Measurements from ENCODE around the gene ZDHHC5. TPM values are rescaled to one million over a fixed set of nuclear protein-coding genes. Genes with fewer than 3 reads are reported as not detected.

Gene ZDHHC5
- total RNA-seq, 1 donor from 2014 or later, result 41.8 TPM

- Histone ChIP-seq H3K36me3 (no peaks in the 10 kb centered on the region), H3K4me3 (no peak overlapping the region), H3K27me3 (peaks cover 18% of the 10 kb centered on the region), H3K79me2 (ENCODE audit: low read depth) (peaks cover under 1% of the 10 kb centered on the region), H3K4me1 (peaks cover 47% of the 10 kb centered on the region), H3K27ac (no peak overlapping the region), H2AFZ (replicated peaks) (no peak overlapping the region), H3K9ac (no peak overlapping the region), H3K9me3 (ENCODE audit: low read depth) (no peaks in the 10 kb centered on the region), H4K20me1 (ENCODE audit: low read depth) (peaks cover 36% of the 10 kb centered on the region), H3K4me2 (peak overlapping the region; percentile 36), H3F3A (ENCODE audit: low read depth) (peaks cover 63% of the 10 kb centered on the region)
- no peak for DNase-seq (ENCODE audit: low spot score)
- no peak for TF ChIP-seq EZH2 (IDR thresholded peaks at IDR 0.05)
- TF ChIP-seq CTCF (IDR thresholded peaks at IDR 0.05), result no peak
- no peak for TF ChIP-seq EZH2phosphoT487 (IDR thresholded peaks at IDR 0.05)
- H3K27ac Mint-ChIP-seq, result no peak overlapping the region
- H3K4me1 Mint-ChIP-seq, result peaks cover 47% of the 10 kb centered on the region
- no peak overlapping the region for H3K4me3 Mint-ChIP-seq
- peaks cover 21% of the 10 kb centered on the region for H3K27me3 Mint-ChIP-seq (ENCODE audit: insufficient read depth, low read depth)
- peaks cover 2% of the 10 kb centered on the region for H3K9me3 Mint-ChIP-seq
- no peaks in the 10 kb centered on the region for H3K36me3 Mint-ChIP-seq
These were observed 15.3 kb upstream of the ZDHHC5 start for GRCh38 chr11:57652662-57653061.

GRCh38 chr11:57653163-57653562 is 14.8 kb upstream of the ZDHHC5 start:
- no peak for TF ChIP-seq CTCF (IDR thresholded peaks at IDR 0.05)
- TF ChIP-seq EZH2phosphoT487 (IDR thresholded peaks at IDR 0.05), result no peak
- TF ChIP-seq EZH2 (IDR thresholded peaks at IDR 0.05), result no peak
- no peak overlapping the region for H3K4me3 Mint-ChIP-seq

GRCh38 chr11:57656885-57657193 is 11.1 kb upstream of the ZDHHC5 start:
- peaks cover 22% of the 10 kb centered on the region for H3K79me2 ChIP-seq (ENCODE audit: low read depth)
- H3K4me1 ChIP-seq, result peaks cover 14% of the 10 kb centered on the region
- TF ChIP-seq CTCF (IDR thresholded peaks at IDR 0.05) (no peak), EZH2 (IDR thresholded peaks at IDR 0.05) (no peak), EZH2phosphoT487 (IDR thresholded peaks at IDR 0.05) (no peak)
- peaks cover 19% of the 10 kb centered on the region for H3K4me1 Mint-ChIP-seq
- H3K9me3 Mint-ChIP-seq, result no peaks in the 10 kb centered on the region
- no peaks in the 10 kb centered on the region for H3K9me3 ChIP-seq (ENCODE audit: low read depth)
- peaks cover 6% of the 10 kb centered on the region for H3K27me3 Mint-ChIP-seq (ENCODE audit: insufficient read depth, low read depth)
- H3K9ac ChIP-seq, result no peak overlapping the region
- H3K36me3 ChIP-seq, result no peaks in the 10 kb centered on the region
- peak overlapping the region; percentile 98 for H3K4me3 Mint-ChIP-seq
- peaks cover 7% of the 10 kb centered on the region for H3K36me3 Mint-ChIP-seq
- DNase-seq (ENCODE audit: low spot score), result no peak
- peaks cover 18% of the 10 kb centered on the region for H3K27me3 ChIP-seq
- no peak overlapping the region for H3K27ac ChIP-seq
- peak overlapping the region; percentile 77 for H3K4me2 ChIP-seq
- no peaks in the 10 kb centered on the region for H4K20me1 ChIP-seq (ENCODE audit: low read depth)
- H2AFZ ChIP-seq (replicated peaks), result no peak overlapping the region
- no peak overlapping the region for H3K27ac Mint-ChIP-seq
- peaks cover 23% of the 10 kb centered on the region for H3F3A ChIP-seq (ENCODE audit: low read depth)
- peak overlapping the region; percentile 81 for H3K4me3 ChIP-seq

More at GRCh38 chr11:57653163-57653562, 14.8 kb upstream of the ZDHHC5 start:
- H3F3A ChIP-seq (ENCODE audit: low read depth), result peaks cover 58% of the 10 kb centered on the region
- Mint-ChIP-seq H3K27me3 (ENCODE audit: insufficient read depth, low read depth) (peaks cover 16% of the 10 kb centered on the region), H3K36me3 (no peaks in the 10 kb centered on the region), H3K27ac (no peak overlapping the region), H3K9me3 (peaks cover 2% of the 10 kb centered on the region), H3K4me1 (peaks cover 47% of the 10 kb centered on the region)
- H3K4me3 ChIP-seq, result no peak overlapping the region
- no peaks in the 10 kb centered on the region for H3K36me3 ChIP-seq
- H3K9me3 ChIP-seq (ENCODE audit: low read depth), result no peaks in the 10 kb centered on the region
- H3K9ac ChIP-seq, result no peak overlapping the region
- peaks cover 18% of the 10 kb centered on the region for H3K27me3 ChIP-seq
- DNase-seq (ENCODE audit: low spot score), result no peak
- peaks cover 6% of the 10 kb centered on the region for H3K79me2 ChIP-seq (ENCODE audit: low read depth)
- no peak overlapping the region for H3K27ac ChIP-seq
- peak overlapping the region; percentile 36 for H3K4me2 ChIP-seq
- H4K20me1 ChIP-seq (ENCODE audit: low read depth), result peaks cover 31% of the 10 kb centered on the region
- H2AFZ ChIP-seq (replicated peaks), result no peak overlapping the region
- H3K4me1 ChIP-seq, result peaks cover 42% of the 10 kb centered on the region
